GM19452 (cell line): Measurements from ENCODE around the gene CHD1.

Experiments
- ATAC-seq: cut with Tn5 transposase; IDR thresholded peaks from one replicate; pipeline ENCODE4 v1.9.1; 2021; ENCODE audit not compliant: unreplicated experiment

Gene CHD1

DNA sequence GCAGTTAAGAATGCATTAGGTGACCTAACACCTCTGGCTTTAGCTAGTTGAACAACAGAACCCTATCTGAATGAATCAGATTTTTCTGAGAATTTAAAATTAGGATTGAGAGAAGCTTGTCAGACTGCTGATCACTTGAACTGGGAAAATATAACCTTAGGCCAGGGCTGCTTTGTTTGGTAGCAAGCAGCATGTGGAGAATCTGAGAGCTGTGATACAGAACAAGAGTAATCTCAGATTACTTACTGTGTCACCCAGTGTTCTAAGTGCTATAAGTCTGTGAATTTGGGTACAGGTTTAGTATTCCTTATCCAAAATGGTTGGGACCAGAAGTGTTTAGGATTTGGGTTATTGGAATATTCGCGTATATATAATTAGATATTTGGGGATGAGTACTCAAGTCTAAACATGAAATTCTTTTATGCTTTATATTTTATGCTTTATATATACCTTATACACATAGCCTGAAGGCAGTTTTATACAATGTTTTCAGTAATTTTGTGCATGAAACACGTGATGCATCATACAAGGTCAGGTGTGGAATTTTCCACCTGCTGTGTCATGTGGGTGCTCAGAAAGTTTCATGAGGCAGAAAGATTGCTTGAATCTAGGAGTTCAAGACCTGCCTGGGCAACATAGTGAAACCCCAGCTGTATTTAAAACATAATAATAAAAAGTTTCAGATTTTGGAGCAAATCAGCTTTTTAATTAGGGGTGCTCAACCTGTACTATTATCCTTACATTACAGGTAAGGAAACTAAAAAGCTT lies 8.3 kb upstream of the CHD1 start:
- ATAC-seq = no peak

DNA sequence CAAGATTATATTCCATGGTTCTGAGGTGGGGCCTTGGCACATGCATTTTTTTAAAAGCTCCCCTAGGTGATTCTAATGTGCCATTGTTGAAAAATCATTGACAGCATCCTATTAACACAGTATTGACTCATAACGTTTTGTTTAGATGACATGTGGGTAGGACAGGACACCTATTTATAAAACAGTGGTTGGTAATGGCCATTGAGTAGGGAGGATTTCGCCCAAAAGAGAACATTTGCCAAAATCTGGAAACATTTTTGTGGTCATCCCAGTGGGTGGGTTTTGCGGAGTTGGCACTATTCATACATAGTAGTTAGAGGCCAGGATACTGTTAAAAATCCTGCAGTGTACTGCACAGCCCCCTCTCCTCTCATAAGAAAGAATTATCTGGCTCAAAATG lies 6.4 kb upstream of the CHD1 start:
- no peak for ATAC-seq

GRCh38 chr5:98934546-98934945 lies 5.7 kb upstream of the CHD1 start:
- no peak for ATAC-seq

- ATAC-seq = peak; percentile 30
Measured at GRCh38 chr5:98933445-98934072, 4.8 kb upstream of the CHD1 start.

DNA sequence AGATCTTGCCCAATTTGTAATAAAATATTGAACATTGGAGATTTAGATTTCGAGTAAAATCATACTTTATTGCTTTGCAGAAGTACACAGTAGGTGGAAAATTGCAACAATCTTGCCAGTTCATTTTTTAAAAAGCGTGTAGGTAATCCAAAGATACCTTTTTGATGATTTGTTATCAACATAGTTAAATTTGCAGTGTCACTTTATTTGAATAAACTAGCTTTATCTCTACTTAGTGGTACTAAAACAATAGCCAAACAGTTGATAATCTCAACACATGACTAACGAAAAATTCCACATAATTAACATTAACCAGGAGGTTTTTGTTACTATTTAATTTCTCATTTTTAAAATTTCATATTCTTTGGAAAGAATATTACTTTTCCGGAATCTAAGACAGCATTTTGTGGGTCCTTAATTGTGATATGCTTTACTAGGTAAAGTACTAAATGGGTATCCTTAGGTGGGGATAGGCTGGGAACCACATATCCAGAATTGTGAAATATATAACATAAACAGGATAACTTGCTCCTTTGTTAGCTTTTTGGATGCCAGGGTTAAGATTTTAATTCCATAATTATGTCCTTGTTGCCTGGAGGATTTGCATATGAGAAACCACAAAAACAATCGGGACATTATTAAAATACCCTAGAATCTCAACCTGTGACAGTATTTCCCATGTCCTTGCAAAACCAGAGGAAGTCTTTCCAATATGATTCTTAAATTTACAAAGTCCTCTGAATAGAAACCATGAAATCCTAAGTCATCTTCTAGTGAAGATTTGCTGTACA lies 2.4 kb upstream of the CHD1 start:
- ATAC-seq = no peak

DNA sequence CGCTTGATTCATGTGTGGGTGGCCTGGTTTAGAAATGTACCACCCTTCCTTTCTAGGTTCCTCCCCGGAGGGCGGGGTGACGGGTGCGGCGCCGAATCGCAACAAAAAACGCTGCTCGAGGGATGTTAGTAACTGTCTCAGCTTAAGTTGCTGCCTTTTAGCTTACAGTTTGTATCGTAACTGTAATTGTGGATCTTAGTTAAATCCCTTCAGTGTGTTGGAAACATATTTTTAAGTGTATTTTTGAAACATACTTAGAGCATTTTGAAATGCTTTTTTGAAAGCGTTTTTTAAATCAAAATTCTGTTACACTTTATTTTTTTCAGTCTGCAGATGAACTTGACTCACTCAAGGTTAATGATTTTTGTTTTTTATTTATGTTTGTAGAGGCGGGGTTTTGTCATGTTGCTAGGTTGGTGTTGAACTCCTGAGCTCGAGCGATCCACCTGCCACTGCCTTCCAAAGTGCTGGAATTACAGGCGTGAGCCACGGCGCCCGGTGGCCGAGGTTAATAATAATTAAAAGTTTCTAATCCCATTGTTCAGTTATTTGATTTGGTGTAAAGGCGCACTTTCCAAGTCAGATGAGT lies 997 bp upstream of the CHD1 start:
- ATAC-seq = no peak

DNA sequence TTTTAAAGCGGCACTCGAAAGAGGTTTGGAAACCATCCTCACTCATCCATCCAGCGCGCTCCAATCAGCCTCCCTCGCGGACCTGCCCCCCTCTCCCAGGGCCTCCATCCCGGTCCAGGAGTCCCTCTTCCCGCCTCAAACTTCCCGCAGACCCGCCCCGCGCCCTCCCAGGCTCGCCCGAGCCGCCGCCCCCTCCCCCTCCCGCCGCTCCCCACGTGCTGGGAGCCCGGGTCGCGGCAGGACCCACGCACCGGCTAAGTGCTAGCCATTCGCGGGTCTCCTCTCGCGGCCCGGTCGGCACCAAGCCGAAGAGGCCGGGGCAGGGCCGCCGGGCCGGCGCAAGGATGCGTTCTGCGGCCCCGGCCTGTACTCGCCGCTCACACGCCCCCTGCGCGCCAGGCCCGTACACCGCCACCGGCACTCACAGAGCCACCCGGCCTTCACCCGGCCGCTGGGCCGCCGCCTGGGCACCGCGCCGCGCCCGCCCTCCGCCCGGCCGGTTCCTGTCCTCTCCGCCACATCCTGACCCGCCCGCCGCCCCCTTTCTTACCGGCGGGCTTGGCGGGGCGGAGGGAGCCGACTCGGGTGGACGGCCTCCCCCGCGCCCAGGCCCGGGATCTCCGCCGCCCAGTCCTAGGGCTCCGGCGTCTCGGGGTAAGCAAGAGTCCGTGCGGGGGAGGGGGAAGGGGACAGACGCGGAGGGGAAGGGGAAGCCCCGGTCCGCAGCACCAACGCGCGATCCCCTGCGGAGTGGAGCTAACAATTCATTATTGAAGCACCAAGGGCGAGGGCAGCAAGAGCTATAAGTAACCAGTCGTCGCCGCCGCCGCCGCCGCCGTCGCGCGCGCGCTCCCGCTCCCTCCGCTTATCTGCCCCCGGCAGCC lies 576 bp downstream of the CHD1 start:
- ATAC-seq = peak; percentile 22

GRCh38 chr5:98927242-98927988 lies 1.4 kb downstream of the CHD1 start:
- ATAC-seq = no peak

- ATAC-seq = no peak
Measured at GRCh38 chr5:98923966-98924365, 4.8 kb downstream of the CHD1 start.

GRCh38 chr5:98921947-98922505 lies 6.8 kb downstream of the CHD1 start:
- no peak for ATAC-seq

GRCh38 chr5:98917433-98917832 lies 11.4 kb downstream of the CHD1 start:
- ATAC-seq = no peak

DNA sequence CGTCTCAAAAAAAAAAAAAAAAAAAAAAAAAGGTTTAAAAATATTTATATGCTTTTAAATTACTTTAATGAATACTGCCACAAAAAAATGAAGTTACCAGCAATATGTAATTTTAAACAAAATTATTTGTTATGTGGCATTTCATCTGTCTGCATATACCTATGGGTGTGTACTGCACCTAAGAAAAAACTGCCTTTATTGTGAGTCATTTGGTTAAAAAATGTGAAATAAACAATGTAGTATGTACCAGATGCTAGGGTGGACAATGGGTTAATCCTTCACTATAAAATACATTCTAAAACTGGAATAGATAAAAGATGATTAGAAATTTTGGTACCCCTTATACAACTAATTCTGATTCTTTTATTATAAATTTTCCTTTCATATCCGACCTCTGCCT lies 12.3 kb downstream of the CHD1 start:
- no peak for ATAC-seq

- ATAC-seq = no peak
Measured at GRCh38 chr5:98913911-98914310, 14.9 kb downstream of the CHD1 start.

DNA sequence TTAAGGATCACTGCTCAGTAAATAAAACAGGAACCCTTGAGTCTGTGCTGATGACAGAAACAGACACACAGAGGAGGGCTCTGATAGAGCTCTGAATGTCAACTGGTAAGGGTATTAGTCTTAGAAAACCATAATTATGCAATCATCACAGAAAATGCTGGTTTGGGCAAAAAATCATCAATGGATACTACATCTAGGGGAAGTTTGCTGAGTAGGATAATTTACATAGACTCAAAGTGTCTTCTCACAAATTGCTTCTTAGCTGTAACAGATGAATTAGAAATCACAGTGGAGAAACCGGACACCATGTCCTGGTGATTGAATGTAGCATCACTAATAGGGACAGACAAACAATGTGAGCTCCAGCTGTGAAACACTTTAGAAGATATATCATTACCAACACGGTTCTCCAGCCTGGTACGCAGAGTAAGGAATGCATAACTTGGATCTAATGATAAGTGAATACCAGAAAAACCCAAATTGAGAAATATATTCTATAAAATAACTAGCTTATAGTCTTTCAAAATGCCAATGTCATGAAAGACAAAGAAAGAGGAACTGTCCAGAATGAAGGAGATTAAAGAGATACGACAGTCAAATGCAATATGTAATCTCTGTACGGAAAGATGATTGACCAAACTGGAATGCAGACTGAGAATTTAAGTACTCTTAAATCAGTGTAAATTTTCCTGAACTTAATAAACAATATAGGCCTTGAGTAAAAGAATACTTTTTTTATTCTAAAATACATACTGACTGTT lies 17.3 kb downstream of the CHD1 start:
- no peak for ATAC-seq

- ATAC-seq = no peak
Measured at GRCh38 chr5:98909363-98909762, 19.4 kb downstream of the CHD1 start.

DNA sequence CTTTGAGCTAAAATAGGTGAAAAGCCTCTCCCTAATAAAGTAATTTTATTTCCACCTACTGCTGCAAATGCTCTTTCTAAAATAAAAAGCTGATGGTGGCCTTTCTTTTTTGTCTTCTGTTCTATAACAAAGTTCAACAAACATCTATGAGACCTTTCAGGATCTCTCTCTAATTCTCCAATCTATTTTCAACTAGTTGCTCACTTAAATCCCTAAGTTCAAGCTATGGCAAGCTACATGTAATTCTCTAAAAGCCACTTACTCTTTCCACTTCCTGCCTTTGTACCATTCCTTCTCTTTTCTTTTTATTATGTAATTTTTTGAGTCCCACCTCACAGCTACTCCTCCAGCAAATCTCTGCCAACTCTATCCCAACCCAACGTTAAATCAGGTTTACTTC lies 20.9 kb downstream of the CHD1 start:
- ATAC-seq = no peak

- no peak for ATAC-seq
Measured at GRCh38 chr5:98906756-98907355, 22.0 kb downstream of the CHD1 start.

GRCh38 chr5:98905857-98906688 lies 22.7 kb downstream of the CHD1 start:
- ATAC-seq = peak; percentile 60
